ENCODE data around the gene CXCR1. TPM values are rescaled to one million over a fixed set of nuclear protein-coding genes. Genes with fewer than 3 reads are reported as not detected.
A peak's percentile ranks its signal among the peaks of the same experiment; 100 is the strongest.
"Not testable (repeated sequence)": the region's sequence is repeated elsewhere in the genome, so short reads cannot be mapped to it uniquely, and the experiment has no call there.

CXCR1 gene
- total RNA-seq, 1 donor from 2014 or later = not detected

- no peak for DNase-seq (ENCODE audit: low spot score)
Measured at GRCh38 chr2:218161644-218162043, 5.1 kb downstream of the CXCR1 start.

GRCh38 chr2:218155953-218156479, 10.7 kb downstream of the CXCR1 start:
- DNase-seq (ENCODE audit: low spot score) = no peak

GRCh38 chr2:218152777-218153176, 14.0 kb downstream of the CXCR1 start:
- DNase-seq (ENCODE audit: low spot score) = no peak

DNA sequence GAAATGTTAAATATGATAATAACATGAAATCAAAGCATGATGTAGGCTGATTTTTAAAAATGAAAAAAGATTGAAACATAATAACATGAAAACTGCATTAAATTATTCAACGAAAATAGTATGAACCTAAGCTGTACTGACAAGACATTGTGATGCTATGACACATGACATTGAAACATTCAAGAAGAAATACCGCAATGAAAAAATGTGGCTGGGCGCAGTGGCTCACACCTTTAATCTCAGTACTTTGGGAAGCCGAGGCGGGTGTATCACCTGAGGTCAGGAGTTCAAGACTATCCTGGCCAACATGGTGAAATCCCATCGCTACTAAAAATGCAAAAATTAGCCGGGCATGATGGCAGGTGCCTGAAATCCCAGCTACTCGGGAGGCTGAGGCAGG, 14.6 kb downstream of the CXCR1 start:
- DNase-seq (ENCODE audit: low spot score) = no peak

DNA sequence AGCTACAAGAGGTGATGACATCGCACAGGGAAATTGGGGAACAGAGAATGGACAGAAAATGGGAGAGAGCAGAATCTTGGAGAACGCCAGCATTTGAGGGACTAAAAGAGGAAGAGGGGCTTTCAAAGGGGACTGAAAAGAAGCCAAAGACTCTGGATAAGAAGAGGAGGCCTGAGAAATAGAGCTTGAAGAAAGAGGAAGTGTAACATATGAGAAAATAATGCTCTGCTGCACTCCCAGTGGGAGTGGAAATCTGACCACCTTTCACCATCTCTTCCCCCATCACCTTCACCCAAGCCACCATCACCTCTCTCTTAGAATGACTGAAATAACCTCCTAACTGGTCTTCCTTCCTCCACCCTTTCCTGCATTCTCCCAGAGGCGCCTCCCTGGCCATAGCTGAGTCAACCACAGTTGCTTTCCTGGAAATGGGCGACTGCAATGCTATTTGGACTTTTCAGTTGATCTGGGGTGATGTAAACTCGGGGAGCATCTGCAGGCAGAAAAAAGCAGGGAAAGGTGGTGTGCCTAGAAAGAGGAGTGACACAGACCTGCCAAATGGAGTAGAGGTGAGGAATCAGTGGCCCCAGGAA, 16.8 kb downstream of the CXCR1 start:
- no peak for DNase-seq (ENCODE audit: low spot score)

DNA sequence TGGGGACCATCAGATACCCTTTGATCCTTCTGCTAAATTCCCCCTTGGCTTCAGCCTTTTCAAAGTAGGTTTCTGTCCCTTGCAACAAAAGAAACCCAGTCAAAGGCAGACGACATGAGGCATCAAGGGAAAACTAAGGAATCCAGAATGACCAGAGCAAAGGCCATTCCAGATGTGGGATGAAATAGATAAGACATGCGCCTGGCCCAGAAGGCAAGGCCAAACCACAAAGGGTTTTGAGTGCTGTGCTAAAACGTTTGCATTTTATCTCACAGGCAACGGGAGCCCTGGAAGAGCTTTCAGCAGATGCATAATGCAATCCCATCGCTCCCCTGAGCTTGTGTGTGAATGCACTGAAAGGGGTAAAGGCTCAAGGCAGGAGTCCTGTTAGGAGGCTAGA, 17.7 kb downstream of the CXCR1 start:
- DNase-seq (ENCODE audit: low spot score) = no peak

- DNase-seq (ENCODE audit: low spot score) = no peak
Measured at GRCh38 chr2:218146056-218146455, 20.7 kb downstream of the CXCR1 start.

DNA sequence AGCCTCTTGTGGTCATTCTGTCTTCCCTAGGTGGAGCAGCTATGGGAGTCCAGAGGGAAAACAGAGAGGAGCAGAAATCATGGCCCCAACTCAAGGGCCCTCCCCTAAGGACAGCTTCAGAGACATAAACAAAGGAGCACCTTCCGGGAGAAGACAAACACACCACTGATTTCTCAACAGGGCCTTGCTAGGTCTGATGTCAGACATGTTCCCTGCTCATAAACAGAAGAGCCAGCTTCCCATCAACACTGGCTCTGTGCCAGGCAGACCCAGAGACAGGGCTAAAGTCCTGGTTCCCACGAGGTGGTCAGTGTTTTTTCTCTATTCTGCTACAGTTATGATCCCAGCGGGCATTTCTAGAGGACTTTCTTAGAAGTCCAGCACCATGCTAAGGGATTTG, 21.6 kb downstream of the CXCR1 start:
- no peak for DNase-seq (ENCODE audit: low spot score)

- DNase-seq (ENCODE audit: low spot score) = no peak
Measured at GRCh38 chr2:218138047-218138446, 28.7 kb downstream of the CXCR1 start.

GRCh38 chr2:218137514-218137913, 29.2 kb downstream of the CXCR1 start:
- DNase-seq (ENCODE audit: low spot score) = no peak

GRCh38 chr2:218130822-218131221, 35.9 kb downstream of the CXCR1 start:
- no peak for DNase-seq (ENCODE audit: low spot score)

DNA sequence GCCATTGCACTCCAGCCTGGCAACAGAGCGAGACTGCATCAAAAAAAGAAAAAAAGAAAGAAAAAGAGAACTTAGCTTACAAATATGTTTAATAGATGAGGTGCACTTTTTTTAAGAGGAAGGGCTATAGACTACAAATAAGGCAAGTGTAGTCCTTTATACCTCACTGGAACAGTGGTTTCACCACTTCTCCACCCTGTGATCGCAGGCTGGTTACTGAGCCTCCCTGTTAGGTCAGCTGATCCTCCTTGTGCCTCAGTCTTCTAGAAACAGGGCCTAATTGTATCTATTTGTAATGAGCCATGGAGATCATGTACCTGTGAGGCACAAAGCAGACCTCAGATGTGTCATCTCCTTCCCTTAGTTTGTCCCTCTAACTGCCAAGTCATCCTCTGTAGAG, 36.4 kb downstream of the CXCR1 start:
- no peak for DNase-seq (ENCODE audit: low spot score)

GRCh38 chr2:218129458-218130135, 37.2 kb downstream of the CXCR1 start:
- DNase-seq (ENCODE audit: low spot score) = no peak

DNA sequence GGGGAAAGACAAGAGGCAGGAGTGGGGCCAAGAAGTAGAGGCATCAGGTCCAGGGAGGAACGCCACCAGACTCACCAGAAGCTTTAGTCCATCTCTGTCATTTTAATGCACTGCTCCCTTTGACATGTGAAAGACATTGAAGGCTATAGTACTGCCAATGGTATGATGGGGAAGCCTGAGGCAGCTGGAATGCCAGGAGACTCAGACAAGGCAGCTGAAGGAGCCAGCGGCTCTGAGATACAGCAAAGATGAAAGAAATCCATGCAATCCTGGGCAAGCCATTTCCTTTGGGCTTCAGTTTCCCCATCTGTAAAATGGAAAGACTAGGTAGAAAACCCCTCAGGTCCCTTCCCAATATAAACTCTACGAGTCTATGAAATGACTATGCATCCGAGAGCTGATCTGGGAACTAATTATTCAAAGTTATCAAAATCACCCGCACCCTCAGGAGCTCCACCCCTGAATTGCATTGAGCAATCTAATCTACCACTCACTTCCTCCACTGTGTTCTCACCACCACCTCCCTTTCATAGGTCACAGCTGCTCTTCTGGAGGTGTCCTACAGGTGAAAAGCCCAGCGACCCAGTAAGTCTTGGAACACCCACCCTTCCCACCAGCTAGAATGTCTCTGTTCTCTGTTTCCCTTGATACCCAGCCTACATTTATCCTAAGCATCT, 37.8 kb downstream of the CXCR1 start:
- DNase-seq (ENCODE audit: low spot score) = no peak

DNA sequence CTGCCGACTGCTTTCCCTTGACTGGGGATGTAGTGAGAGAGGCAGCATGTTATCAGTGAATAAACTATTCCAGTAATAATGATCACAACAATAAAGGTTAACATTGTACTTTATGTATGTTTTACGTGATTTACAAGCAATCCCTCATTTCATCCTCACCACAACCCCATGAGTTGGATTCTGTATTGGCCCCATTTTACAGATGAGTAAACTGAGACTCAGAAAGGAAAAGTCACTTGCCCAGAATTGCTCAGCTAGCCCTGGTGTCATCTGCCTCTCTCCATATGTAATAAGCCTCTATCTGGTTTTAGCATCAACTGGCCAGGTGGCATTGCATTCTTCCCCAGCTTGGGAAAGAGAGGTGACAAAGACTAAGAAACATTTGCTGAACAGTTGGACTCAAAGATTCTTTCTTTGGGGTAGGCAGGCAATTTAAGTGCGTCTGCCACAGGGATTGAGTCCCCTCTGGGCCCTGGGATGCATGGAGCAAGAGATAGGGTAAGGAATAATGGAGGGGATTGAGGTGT, 38.8 kb downstream of the CXCR1 start:
- DNase-seq (ENCODE audit: low spot score) = no peak

DNA sequence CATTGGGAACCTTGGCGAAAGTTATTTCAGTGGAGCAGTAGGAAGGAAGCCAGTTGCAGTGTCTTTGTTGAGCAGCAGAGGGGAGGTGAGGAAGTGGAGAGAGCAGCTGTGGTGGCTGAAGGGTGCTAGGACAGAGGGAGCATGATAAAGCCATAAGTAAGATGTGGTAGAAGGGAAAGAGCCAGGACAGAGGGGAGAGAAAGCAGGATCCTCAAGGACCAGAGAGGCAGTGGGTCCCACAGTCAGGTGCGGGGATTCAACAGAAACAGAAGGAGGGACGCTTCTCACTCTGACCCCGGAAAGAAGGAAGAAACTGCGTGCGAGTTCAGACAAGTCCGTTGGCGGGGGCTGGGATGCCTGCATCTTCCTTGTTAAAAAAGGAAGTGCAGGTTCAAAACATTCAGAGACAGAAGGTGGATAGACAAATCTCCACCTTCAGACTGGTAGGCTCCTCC, 41.1 kb downstream of the CXCR1 start, which contains the start of gene CXCR2:
CXCR2 (plus strand) TSS at position 403 of the 455 bp plus-strand sequence. CDS start 8,774 bp downstream, outside the sequence.
- peak; percentile 78 for DNase-seq (ENCODE audit: low spot score)

DNA sequence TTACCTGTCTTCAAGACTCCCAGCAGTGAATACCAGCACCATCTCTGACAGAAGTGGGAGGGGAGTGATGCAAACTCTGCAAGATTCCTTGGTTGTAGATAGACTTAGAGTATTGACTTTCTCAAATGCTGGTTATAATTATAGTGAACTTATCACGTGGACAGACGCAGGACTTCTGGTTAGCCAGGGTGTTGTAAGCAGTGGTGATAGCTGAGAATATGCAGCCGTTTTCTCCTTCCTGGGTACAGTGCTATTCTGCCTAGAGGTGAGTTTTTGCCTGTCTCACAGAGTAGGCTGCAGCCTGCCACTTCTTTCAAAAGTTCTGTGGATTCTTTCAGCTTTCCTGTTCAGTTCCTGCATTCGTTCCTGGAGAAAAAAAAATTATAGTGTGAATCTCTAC, 41.7 kb downstream of the CXCR1 start:
- no peak for DNase-seq (ENCODE audit: low spot score)

DNA sequence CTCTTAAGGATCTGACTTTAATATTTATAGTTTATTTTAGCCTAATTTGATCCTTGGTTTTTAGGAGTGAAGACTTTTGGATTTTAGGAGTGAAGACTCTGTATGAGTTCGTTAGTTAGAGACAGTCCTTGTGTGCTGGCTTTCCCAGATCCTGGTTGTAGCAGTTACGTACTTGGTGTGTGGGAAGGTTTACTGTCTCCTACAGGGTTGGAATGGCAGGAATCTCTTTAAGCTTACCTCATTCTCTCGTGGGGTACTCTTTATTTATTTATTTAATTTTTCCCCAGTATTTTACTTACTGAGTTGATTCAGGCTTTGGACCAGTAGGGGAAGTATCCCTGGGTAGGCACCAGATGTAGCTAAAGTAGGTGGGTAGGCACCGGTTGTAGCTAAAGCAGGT, 42.8 kb downstream of the CXCR1 start:
- no peak for DNase-seq (ENCODE audit: low spot score)

- not testable (repeated sequence) for DNase-seq (ENCODE audit: low spot score)
Measured at GRCh38 chr2:218122286-218122685, 44.5 kb downstream of the CXCR1 start.

GRCh38 chr2:218121789-218122188, 45.0 kb downstream of the CXCR1 start:
- DNase-seq (ENCODE audit: low spot score) = not testable (repeated sequence)

All from ureter (tissue), 1 donor.